ENCODE results near the gene LITAF. TPM values are rescaled to one million over a fixed set of nuclear protein-coding genes. Genes with fewer than 3 reads are reported as not detected.

Gene LITAF
- total and polyA plus RNA-seq, 4 donors: 5.2 to 65.2 (median 36.0) TPM

DNA sequence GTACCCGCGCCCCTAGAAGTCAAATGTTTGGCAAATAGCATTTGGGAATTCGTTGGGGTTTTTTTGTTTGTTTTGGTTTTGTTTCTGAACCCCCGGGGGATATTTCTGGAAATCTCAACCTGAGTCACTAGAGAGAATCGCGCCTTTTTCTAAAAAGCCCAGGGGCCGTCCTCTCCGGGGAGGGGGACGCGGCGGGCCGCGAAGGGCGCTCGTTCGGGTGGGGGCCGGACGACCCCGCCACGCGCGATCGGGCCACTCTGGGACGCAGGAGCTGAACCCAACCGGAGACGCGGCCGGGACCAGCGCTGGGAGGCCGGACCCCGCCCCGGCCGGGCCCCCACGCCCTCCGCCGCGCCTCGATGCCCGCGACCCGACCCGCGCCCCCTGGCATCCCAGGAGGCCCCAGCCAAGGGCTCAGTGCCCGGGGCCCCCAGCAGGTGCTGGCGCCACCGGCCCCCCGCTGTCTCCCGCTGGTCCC is 302 bp downstream of the LITAF start:
- WGBS: under 1% methylated on average over 48 of the region's 48 CpGs
- H3K4me3 ChIP-seq (ENCODE audit: low read depth in 1 of 3, low read length in 3 of 3): peak overlapping the region; percentile 62 to 94 (median 66)
- H3K9me3 ChIP-seq (ENCODE audit: control insufficient read depth in 4 of 4, low read length in 3 of 4): no peaks in the 10 kb centered on the region
- TF ChIP-seq NR2F2 (IDR thresholded peaks at IDR 0.05) (no peak), TAF1 (conservative IDR thresholded peaks at IDR 0.05) (no peak), HNF4G (IDR thresholded peaks at IDR 0.05) (no peak), HNF4A (conservative IDR thresholded peaks at IDR 0.05) (no peak), EGR1 (IDR thresholded peaks at IDR 0.05; ENCODE audit: low read depth in 2 of 2) (no peak), SP1 (IDR thresholded peaks at IDR 0.05) (no peak), RXRA (IDR thresholded peaks at IDR 0.05) (no peak), JUND (IDR thresholded peaks at IDR 0.05) (no peak)
- DNase-seq (ENCODE audit: low spot score): no peak
- H3K27ac ChIP-seq (ENCODE audit: low read depth in 1 of 2, low read length in 2 of 2): peak overlapping the region; percentile 89
- H3K36me3 ChIP-seq (ENCODE audit: control insufficient read depth in 4 of 4, insufficient read depth in 3 of 4, low read depth in 1 of 4, low read length in 3 of 4): no peaks in the 10 kb centered on the region
- H3K9ac ChIP-seq (ENCODE audit: low read depth in 1 of 2, low read length in 2 of 2): peak overlapping the region; percentile 86 to 90
- no peaks in the 10 kb centered on the region for H3K27me3 ChIP-seq (ENCODE audit: control insufficient read depth in 4 of 4, insufficient read depth in 4 of 4, low read length in 3 of 4)
- H3K4me1 ChIP-seq (ENCODE audit: control insufficient read depth in 4 of 4, insufficient read depth in 4 of 4, low read length in 3 of 4): peaks cover 0 to 32% (median 9%) of the 10 kb centered on the region in 4 donors

DNA sequence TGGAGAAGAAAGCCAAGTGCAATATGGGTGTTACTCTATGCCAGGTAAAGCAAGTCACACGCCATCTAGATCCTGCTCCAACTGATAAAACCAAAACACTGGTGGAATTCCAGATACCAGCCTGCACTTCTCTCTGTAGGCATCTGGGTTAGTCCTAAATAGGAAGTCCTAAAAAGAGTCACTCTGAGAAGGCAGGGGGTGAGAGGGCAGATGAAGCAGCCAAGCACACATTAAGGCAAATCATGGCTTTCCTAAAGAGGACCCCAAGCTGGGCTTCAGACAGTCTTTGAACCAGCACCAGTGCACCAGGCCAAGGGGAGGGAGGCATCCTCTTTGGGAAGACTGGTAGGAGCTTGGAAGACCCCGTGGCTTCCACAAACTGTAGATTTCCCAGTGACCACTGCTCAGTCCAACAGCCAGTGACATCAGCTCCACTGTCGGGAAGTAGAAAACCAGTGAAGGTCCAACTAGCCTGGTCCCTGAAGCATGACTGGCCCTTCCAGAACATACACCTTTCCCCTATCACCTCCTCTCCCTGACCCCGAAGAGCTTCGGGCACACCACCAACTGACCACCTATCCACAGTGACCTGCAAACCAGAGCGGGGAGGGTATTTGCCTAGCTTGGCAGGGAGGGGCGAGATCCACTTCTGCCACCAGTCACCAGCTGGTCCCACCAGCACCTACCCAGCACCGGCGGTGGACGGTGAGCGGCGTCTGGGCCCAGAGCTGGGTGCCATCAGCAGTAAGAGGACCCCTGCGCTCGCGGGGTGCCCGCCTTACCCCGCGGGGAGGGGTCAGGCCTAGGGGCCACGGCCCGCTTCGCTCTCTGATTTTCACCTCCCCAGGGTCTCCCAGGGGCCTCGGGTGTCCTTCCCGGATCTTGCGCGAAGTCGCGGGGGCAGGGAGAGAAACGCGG is 1.0 kb downstream of the LITAF start:
- Histone ChIP-seq H3K9ac (ENCODE audit: low read depth in 1 of 2, low read length in 2 of 2) (peak overlapping the region; percentile 86 to 90), H3K27me3 (ENCODE audit: control insufficient read depth in 4 of 4, insufficient read depth in 4 of 4, low read length in 3 of 4) (no peaks in the 10 kb centered on the region), H3K36me3 (ENCODE audit: control insufficient read depth in 4 of 4, insufficient read depth in 3 of 4, low read depth in 1 of 4, low read length in 3 of 4) (no peaks in the 10 kb centered on the region), H3K27ac (ENCODE audit: low read depth in 1 of 2, low read length in 2 of 2) (peak overlapping the region; percentile 89), H3K4me1 (ENCODE audit: control insufficient read depth in 4 of 4, insufficient read depth in 4 of 4, low read length in 3 of 4) (peaks cover 0 to 32% (median 10%) of the 10 kb centered on the region in 4 donors), H3K4me3 (ENCODE audit: low read depth in 1 of 3, low read length in 3 of 3) (peak overlapping the region; percentile 62 to 94 (median 66)), H3K9me3 (ENCODE audit: control insufficient read depth in 4 of 4, low read length in 3 of 4) (no peaks in the 10 kb centered on the region)
- WGBS: 21% methylated on average over 29 of the region's 29 CpGs
- no peak for DNase-seq (ENCODE audit: low spot score)
- TF ChIP-seq, protein P1, sequence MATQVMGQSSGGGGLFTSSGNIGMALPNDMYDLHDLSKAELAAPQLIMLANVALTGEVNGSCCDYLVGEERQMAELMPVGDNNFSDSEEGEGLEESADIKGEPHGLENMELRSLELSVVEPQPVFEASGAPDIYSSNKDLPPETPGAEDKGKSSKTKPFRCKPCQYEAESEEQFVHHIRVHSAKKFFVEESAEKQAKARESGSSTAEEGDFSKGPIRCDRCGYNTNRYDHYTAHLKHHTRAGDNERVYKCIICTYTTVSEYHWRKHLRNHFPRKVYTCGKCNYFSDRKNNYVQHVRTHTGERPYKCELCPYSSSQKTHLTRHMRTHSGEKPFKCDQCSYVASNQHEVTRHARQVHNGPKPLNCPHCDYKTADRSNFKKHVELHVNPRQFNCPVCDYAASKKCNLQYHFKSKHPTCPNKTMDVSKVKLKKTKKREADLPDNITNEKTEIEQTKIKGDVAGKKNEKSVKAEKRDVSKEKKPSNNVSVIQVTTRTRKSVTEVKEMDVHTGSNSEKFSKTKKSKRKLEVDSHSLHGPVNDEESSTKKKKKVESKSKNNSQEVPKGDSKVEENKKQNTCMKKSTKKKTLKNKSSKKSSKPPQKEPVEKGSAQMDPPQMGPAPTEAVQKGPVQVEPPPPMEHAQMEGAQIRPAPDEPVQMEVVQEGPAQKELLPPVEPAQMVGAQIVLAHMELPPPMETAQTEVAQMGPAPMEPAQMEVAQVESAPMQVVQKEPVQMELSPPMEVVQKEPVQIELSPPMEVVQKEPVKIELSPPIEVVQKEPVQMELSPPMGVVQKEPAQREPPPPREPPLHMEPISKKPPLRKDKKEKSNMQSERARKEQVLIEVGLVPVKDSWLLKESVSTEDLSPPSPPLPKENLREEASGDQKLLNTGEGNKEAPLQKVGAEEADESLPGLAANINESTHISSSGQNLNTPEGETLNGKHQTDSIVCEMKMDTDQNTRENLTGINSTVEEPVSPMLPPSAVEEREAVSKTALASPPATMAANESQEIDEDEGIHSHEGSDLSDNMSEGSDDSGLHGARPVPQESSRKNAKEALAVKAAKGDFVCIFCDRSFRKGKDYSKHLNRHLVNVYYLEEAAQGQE (IDR thresholded peaks at IDR 0.05): no peak
- TF ChIP-seq FOXA2 (IDR thresholded peaks at IDR 0.05) (no peak), RXRA (IDR thresholded peaks at IDR 0.05) (peak; percentile 23 to 28), HNF4A (conservative IDR thresholded peaks at IDR 0.05) (no peak)

DNA sequence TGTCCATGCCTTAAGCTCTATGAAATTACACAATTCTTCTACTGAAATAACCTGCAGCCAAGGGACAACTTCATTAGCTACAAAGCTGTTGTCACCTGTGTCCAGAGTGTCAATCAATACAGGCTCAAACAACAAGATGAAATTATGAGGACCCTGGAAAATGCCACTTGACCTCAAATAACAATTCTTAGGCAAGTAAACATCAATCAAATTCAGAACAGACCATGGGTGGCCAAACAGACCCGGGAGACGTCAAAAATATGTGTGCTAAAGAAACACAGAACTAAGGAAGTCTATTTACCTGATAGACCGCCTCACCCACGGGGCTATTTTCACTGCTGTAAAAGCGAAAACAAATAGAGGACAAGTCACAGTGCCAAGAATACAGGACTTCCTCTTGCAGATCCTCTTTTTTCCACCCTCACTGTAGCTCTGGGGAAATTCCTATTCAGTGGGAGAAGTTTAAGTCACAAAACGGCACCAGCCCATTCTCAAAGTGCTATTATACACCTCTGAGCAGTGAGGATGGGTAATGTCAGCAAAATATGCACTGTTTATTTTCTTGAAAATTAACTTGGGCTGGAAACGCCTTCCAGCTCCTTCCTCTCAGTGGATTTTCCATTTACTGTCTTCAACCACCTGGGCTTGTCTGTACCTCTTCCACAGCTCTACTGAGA is 2.7 kb downstream of the LITAF start:
- H3K4me3 ChIP-seq (ENCODE audit: low read depth in 1 of 3, low read length in 3 of 3): peak overlapping the region; percentile 0 to 24 (median 3)
- no peaks in the 10 kb centered on the region for H3K27me3 ChIP-seq (ENCODE audit: control insufficient read depth in 4 of 4, insufficient read depth in 4 of 4, low read length in 3 of 4)
- peak overlapping the region; percentile 89 for H3K27ac ChIP-seq (ENCODE audit: low read depth in 1 of 2, low read length in 2 of 2)
- no peak for DNase-seq (ENCODE audit: low spot score)
- no peaks in the 10 kb centered on the region for H3K36me3 ChIP-seq (ENCODE audit: control insufficient read depth in 4 of 4, insufficient read depth in 3 of 4, low read depth in 1 of 4, low read length in 3 of 4)
- H3K9me3 ChIP-seq (ENCODE audit: control insufficient read depth in 4 of 4, low read length in 3 of 4): no peaks in the 10 kb centered on the region
- H3K9ac ChIP-seq (ENCODE audit: low read depth in 1 of 2, low read length in 2 of 2): peak overlapping the region; percentile 58 to 87
- WGBS: 7% methylated on average over 7 of the region's 7 CpGs
- peaks cover 0 to 32% (median 10%) of the 10 kb centered on the region in 4 donors for H3K4me1 ChIP-seq (ENCODE audit: control insufficient read depth in 4 of 4, insufficient read depth in 4 of 4, low read length in 3 of 4)
- TF ChIP-seq, protein P2, sequence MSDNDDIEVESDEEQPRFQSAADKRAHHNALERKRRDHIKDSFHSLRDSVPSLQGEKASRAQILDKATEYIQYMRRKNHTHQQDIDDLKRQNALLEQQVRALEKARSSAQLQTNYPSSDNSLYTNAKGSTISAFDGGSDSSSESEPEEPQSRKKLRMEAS (IDR thresholded peaks at IDR 0.05): peak; percentile 59
- TF ChIP-seq NR2F2 (IDR thresholded peaks at IDR 0.05): no peak
- TF ChIP-seq EGR1 (IDR thresholded peaks at IDR 0.05; ENCODE audit: low read depth in 2 of 2): no peak
- TF ChIP-seq, protein P3, sequence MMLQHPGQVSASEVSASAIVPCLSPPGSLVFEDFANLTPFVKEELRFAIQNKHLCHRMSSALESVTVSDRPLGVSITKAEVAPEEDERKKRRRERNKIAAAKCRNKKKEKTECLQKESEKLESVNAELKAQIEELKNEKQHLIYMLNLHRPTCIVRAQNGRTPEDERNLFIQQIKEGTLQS (IDR thresholded peaks at IDR 0.05): no peak
- TF ChIP-seq, protein P4, sequence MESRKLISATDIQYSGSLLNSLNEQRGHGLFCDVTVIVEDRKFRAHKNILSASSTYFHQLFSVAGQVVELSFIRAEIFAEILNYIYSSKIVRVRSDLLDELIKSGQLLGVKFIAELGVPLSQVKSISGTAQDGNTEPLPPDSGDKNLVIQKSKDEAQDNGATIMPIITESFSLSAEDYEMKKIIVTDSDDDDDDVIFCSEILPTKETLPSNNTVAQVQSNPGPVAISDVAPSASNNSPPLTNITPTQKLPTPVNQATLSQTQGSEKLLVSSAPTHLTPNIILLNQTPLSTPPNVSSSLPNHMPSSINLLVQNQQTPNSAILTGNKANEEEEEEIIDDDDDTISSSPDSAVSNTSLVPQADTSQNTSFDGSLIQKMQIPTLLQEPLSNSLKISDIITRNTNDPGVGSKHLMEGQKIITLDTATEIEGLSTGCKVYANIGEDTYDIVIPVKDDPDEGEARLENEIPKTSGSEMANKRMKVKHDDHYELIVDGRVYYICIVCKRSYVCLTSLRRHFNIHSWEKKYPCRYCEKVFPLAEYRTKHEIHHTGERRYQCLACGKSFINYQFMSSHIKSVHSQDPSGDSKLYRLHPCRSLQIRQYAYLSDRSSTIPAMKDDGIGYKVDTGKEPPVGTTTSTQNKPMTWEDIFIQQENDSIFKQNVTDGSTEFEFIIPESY (IDR thresholded peaks at IDR 0.05): no peak
- no peak for TF ChIP-seq HNF4G (IDR thresholded peaks at IDR 0.05)
- TF ChIP-seq RXRA (IDR thresholded peaks at IDR 0.05): peak; percentile 4 to 34
- no peak for TF ChIP-seq GABPA (IDR thresholded peaks at IDR 0.05 in 1 of 2, conservative IDR thresholded peaks at IDR 0.05 in 1 of 2)
- no peak for TF ChIP-seq YY1 (IDR thresholded peaks at IDR 0.05)
- TF ChIP-seq, protein P5, sequence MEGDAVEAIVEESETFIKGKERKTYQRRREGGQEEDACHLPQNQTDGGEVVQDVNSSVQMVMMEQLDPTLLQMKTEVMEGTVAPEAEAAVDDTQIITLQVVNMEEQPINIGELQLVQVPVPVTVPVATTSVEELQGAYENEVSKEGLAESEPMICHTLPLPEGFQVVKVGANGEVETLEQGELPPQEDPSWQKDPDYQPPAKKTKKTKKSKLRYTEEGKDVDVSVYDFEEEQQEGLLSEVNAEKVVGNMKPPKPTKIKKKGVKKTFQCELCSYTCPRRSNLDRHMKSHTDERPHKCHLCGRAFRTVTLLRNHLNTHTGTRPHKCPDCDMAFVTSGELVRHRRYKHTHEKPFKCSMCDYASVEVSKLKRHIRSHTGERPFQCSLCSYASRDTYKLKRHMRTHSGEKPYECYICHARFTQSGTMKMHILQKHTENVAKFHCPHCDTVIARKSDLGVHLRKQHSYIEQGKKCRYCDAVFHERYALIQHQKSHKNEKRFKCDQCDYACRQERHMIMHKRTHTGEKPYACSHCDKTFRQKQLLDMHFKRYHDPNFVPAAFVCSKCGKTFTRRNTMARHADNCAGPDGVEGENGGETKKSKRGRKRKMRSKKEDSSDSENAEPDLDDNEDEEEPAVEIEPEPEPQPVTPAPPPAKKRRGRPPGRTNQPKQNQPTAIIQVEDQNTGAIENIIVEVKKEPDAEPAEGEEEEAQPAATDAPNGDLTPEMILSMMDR (IDR thresholded peaks at IDR 0.05; ENCODE audit: low read depth, low read length, missing input control): no peak
- TF ChIP-seq FOXA1 (IDR thresholded peaks at IDR 0.05): no peak
- peak; percentile 33 to 46 for TF ChIP-seq RAD21 (IDR thresholded peaks at IDR 0.05)
- peak in 1 of 2 donors; percentile 7 for TF ChIP-seq HNF4A (conservative IDR thresholded peaks at IDR 0.05)
